Measurements from ENCODE around the gene SPAG5.

- no peak for TF ChIP-seq POLR2A (IDR thresholded peaks at IDR 0.05)
- TF ChIP-seq CTCF (IDR thresholded peaks at IDR 0.05) = no peak
- no peak for TF ChIP-seq POLR2AphosphoS5 (IDR thresholded peaks at IDR 0.05)
These were observed 23.4 kb upstream of the SPAG5 start for GRCh38 chr17:28622186-28622585.

All from prostate gland (tissue), 2 donors.